Stimulated activated CD4-positive, alpha-beta T cell treated with anti-CD3 and anti-CD28 coated beads, Interleukin-2, amount 100 ng/mL, for 4 hours (primary cell): Measurements from ENCODE around the gene MOCS1.

Source experiments
- DNase-seq: peaks from one replicate; pipeline ENCODE4 v3.0.0-alpha.2; 2020; ENCODE audit warnings: low read depth

The MOCS1 gene

GRCh38 chr6:39876111-39876510, 58.2 kb downstream of the MOCS1 start:
- DNase-seq = no peak

- no peak for DNase-seq
These were observed 60.8 kb downstream of the MOCS1 start for GRCh38 chr6:39873439-39873838.

- no peak for DNase-seq
These were observed 63.3 kb downstream of the MOCS1 start for GRCh38 chr6:39870950-39871349.

- no peak for DNase-seq
These were observed 66.7 kb downstream of the MOCS1 start for GRCh38 chr6:39867592-39867991.

- peak; percentile 3 for DNase-seq
These were observed 69.0 kb downstream of the MOCS1 start for GRCh38 chr6:39865011-39865888.

GRCh38 chr6:39861663-39862062, 72.6 kb downstream of the MOCS1 start:
- DNase-seq = no peak

- DNase-seq = no peak
These were observed 75.2 kb downstream of the MOCS1 start for GRCh38 chr6:39859025-39859424.

- no peak for DNase-seq
These were observed 78.8 kb downstream of the MOCS1 start for GRCh38 chr6:39855356-39855995.
